Small intestine (tissue), 7 donors: Measurements from ENCODE around the gene LRIT1. TPM values are rescaled to one million over a fixed set of nuclear protein-coding genes. Genes with fewer than 3 reads are reported as not detected.

Experiments
- DNase-seq, 2 donors: peaks; one replicate each; pipeline versions ENCODE4 v3.0.0 to v3.0.0-alpha.2; 2013
- FAIRE-seq: peaks from 2 replicates; lab custom pipeline; 2012; peaks lifted over from hg19 to GRCh38; lab: Jason Lieb, UNC
- H3K27ac ChIP-seq, 3 donors: one replicate each; pipeline ENCODE4 v1.5.1; 2013; ENCODE audit warnings: low read length in 2 of 3, mild to moderate bottlenecking in 2 of 3, control low read depth in 1 of 3, inconsistent platforms in 1 of 3, low read depth in 1 of 3, moderate library complexity in 1 of 3
- H3K27me3 ChIP-seq, 3 donors: one replicate each; pipeline ENCODE4 v1.6.1; 2013; ENCODE audit warnings: low read length in 3 of 3, inconsistent platforms in 1 of 3; ENCODE audit not compliant: control insufficient read depth in 3 of 3, insufficient read depth in 3 of 3
- H3K36me3 ChIP-seq, 3 donors: one replicate each; pipeline ENCODE4 v1.6.1; 2013; ENCODE audit warnings: low read length in 3 of 3, inconsistent platforms in 1 of 3, low read depth in 1 of 3, mild to moderate bottlenecking in 1 of 3, moderate library complexity in 1 of 3; ENCODE audit not compliant: control insufficient read depth in 3 of 3, insufficient read depth in 2 of 3
- H3K4me1 ChIP-seq, 3 donors: one replicate each; pipeline ENCODE4 v1.6.1; 2013; ENCODE audit warnings: low read length in 2 of 3, inconsistent platforms in 1 of 3, low read depth in 1 of 3, mild to moderate bottlenecking in 1 of 3, moderate library complexity in 1 of 3; ENCODE audit not compliant: control insufficient read depth in 3 of 3, insufficient read depth in 2 of 3
- H3K4me3 ChIP-seq, 3 donors: one replicate each; pipeline ENCODE4 v1.5.1; 2013; ENCODE audit warnings: low read length in 3 of 3, control low read depth in 1 of 3, inconsistent platforms in 1 of 3, low read depth in 1 of 3, mild to moderate bottlenecking in 1 of 3, moderate library complexity in 1 of 3
- H3K9me3 ChIP-seq, 2 donors: one replicate each; pipeline ENCODE4 v1.6.1; 2013; ENCODE audit warnings: low read depth in 1 of 2, low read length in 1 of 2; ENCODE audit not compliant: control insufficient read depth in 2 of 2, insufficient read depth in 1 of 2
- WGBS, 3 donors: extraction: QIAGEN DNeasy Blood & Tissue Kit; methylation state at CpG; one replicate each; pipeline ENCODE4 v1.1.7; 2013; 5-methylcytosine and 5-hydroxymethylcytosine counted together
- polyA plus RNA-seq, 4 donors: library from polyadenylated mRNA; stranded (reverse) in 3 of 4; unstranded in 1 of 4; fragments of 200-250 nt in 3 of 4; fragments of 120-200 nt in 1 of 4; gene quantifications; one replicate each; pipeline versions ENCODE4 v1.2.1 to v1.2.3, GENCODE V29; 2013
- donor health status: healthy with polysubstance abuse.
- donor health status: control.
- donor health status: control.
- donor health status: Bipolar disorder and iron deficiency.
- donor health status: healthy.

The LRIT1 gene
- polyA plus RNA-seq, 4 donors, result not detected

- H3K27me3 ChIP-seq, result peaks cover 11 to 50% (median 18%) of the 10 kb centered on the region in 3 donors
- H3K27ac ChIP-seq, result no peak overlapping the region
- DNase-seq (peak in 1 of 2 donors; percentile 34), FAIRE-seq (no peak)
- no peaks in the 10 kb centered on the region for H3K9me3 ChIP-seq
- 3 to 16% (median 13%) methylated on average over 4 of the region's 4 CpGs for WGBS, 3 donors
- no peak overlapping the region for H3K4me3 ChIP-seq
- H3K4me1 ChIP-seq, result peaks cover 0 to 14% (median 0%) of the 10 kb centered on the region in 3 donors
- no peaks in the 10 kb centered on the region for H3K36me3 ChIP-seq
These were observed 45.3 kb downstream of the LRIT1 start for GRCh38 chr10:84196083-84196482.

GRCh38 chr10:84195044-84195830 is 46.1 kb downstream of the LRIT1 start:
- Histone ChIP-seq H3K4me3 (peak overlapping the region in 1 of 3 donors; percentile 7), H3K27me3 (peaks cover 11 to 50% (median 18%) of the 10 kb centered on the region in 3 donors), H3K4me1 (peaks cover 0 to 9% (median 0%) of the 10 kb centered on the region in 3 donors), H3K9me3 (no peaks in the 10 kb centered on the region), H3K36me3 (no peaks in the 10 kb centered on the region), H3K27ac (no peak overlapping the region)
- WGBS, 3 donors, result 9 to 21% (median 21%) methylated on average over 42 to 43 of the region's 43 CpGs
- FAIRE-seq (no peak), DNase-seq (no peak)

- 1 to 2% (median 2%) methylated on average over 38 to 61 of the region's 61 CpGs for WGBS, 3 donors
- H3K4me3 ChIP-seq, result peak within 1 kb of the TSS; percentile 20 to 29 (median 28)
- FAIRE-seq, result no peak
- H3K9me3 ChIP-seq, result no peaks in the 10 kb centered on the region
- H3K36me3 ChIP-seq, result no peaks in the 10 kb centered on the region
- peaks cover 11 to 50% (median 18%) of the 10 kb centered on the region in 3 donors for H3K27me3 ChIP-seq
- DNase-seq, result peak in 1 of 2 donors; percentile 65
- H3K27ac ChIP-seq, result no peak within 1 kb of the TSS
- H3K4me1 ChIP-seq, result peaks cover 0 to 9% (median 0%) of the 10 kb centered on the region in 3 donors
These were observed 46.8 kb downstream of the LRIT1 start, which contains the start of gene CDHR1 for GRCh38 chr10:84194424-84195043. Gene CDHR1, plus strand, starts transcription at chr10:84194537. Its CDS starts 224 bp downstream, at chr10:84194761.

- no peaks in the 10 kb centered on the region for H3K9me3 ChIP-seq
- H3K4me3 ChIP-seq, result peak overlapping the region; percentile 20 to 29 (median 28)
These were observed 47.4 kb downstream of the LRIT1 start for GRCh38 chr10:84193846-84194423.

DNA sequence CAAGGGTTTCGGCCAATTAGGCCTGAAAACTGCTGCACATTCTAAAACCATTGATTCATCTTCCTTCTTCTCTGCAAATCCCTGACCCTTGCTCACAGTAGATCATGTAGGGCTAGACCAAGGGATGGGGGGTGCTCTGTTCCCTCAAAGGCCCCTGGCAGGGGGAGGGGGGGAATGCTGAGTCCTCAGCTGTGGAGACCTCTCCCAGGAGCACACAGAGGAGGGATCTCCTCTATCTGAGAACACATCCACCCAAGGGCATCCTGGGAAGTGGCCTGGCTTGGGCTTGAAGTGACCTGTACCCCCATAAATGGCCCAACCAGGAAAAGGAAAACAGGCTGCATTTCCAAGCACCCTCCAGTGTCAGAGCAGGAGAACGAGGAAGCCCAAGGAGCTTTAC is 48.0 kb downstream of the LRIT1 start:
- H3K36me3 ChIP-seq, result no peaks in the 10 kb centered on the region
- no peak overlapping the region for H3K27ac ChIP-seq
- WGBS, 3 donors, result 83 to 93% (median 89%) methylated on average over 2 of the region's 2 CpGs
- peaks cover 11 to 55% (median 18%) of the 10 kb centered on the region in 3 donors for H3K27me3 ChIP-seq
- FAIRE-seq, result no peak
- H3K9me3 ChIP-seq, result no peaks in the 10 kb centered on the region
- no peak overlapping the region for H3K4me3 ChIP-seq
- no peak for DNase-seq
- H3K4me1 ChIP-seq, result peaks cover 0 to 9% (median 0%) of the 10 kb centered on the region in 3 donors

More at GRCh38 chr10:84193846-84194423, 47.4 kb downstream of the LRIT1 start:
- H3K27ac ChIP-seq, result no peak overlapping the region
- peaks cover 11 to 50% (median 18%) of the 10 kb centered on the region in 3 donors for H3K27me3 ChIP-seq
- H3K4me1 ChIP-seq, result peaks cover 0 to 9% (median 0%) of the 10 kb centered on the region in 3 donors
- no peak for DNase-seq
- no peak for FAIRE-seq
- 30 to 41% (median 37%) methylated on average over 5 of the region's 5 CpGs for WGBS, 3 donors
- no peaks in the 10 kb centered on the region for H3K36me3 ChIP-seq

GRCh38 chr10:84191106-84191505 is 50.2 kb downstream of the LRIT1 start:
- H3K36me3 ChIP-seq, result no peaks in the 10 kb centered on the region
- 44 to 64% (median 58%) methylated on average over 5 of the region's 5 CpGs for WGBS, 3 donors
- peaks cover 0 to 9% (median 0%) of the 10 kb centered on the region in 3 donors for H3K4me1 ChIP-seq
- no peak overlapping the region for H3K4me3 ChIP-seq
- no peaks in the 10 kb centered on the region for H3K9me3 ChIP-seq
- H3K27me3 ChIP-seq, result peaks cover 11 to 43% (median 13%) of the 10 kb centered on the region in 3 donors
- no peak for DNase-seq
- FAIRE-seq, result no peak
- H3K27ac ChIP-seq, result no peak overlapping the region

DNA sequence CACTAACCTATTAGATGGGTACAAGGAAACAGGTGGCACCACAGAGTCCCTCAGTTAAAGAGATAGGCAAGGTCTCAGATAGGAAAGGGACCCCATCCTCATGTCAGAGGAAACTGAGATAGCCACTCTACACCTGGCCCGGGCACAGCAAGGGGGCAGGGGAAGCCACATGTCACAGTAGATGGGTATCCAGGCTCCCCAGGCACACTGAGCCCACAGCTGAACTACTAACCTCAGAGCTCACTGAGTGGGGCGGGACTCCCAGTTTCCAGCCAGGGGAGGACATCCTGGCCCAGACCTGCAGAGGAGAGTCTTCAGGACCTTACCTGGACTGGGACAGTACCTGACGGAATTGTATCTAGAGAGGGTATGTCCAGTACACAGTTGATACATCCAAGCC is 50.7 kb downstream of the LRIT1 start:
- Histone ChIP-seq H3K4me1 (peaks cover 0 to 9% (median 0%) of the 10 kb centered on the region in 3 donors), H3K9me3 (no peaks in the 10 kb centered on the region), H3K36me3 (no peaks in the 10 kb centered on the region), H3K27ac (no peak overlapping the region), H3K27me3 (peaks cover 11 to 38% (median 11%) of the 10 kb centered on the region in 3 donors), H3K4me3 (no peak overlapping the region)
- DNase-seq, result no peak
- FAIRE-seq, result no peak
- 81 to 89% (median 81%) methylated on average over 3 of the region's 3 CpGs for WGBS, 3 donors

GRCh38 chr10:84188815-84189214 is 52.5 kb downstream of the LRIT1 start:
- no peaks in the 10 kb centered on the region for H3K36me3 ChIP-seq
- H3K9me3 ChIP-seq, result no peaks in the 10 kb centered on the region
- peaks cover under 1 to 22% (median 3%) of the 10 kb centered on the region in 3 donors for H3K27me3 ChIP-seq
- FAIRE-seq (no peak), DNase-seq (peak in 1 of 2 donors; percentile 30)
- H3K4me3 ChIP-seq, result no peak overlapping the region
- no peak overlapping the region for H3K27ac ChIP-seq
- WGBS, 3 donors, result 60 to 77% (median 67%) methylated on average over 3 of the region's 3 CpGs
- H3K4me1 ChIP-seq, result no peaks in the 10 kb centered on the region
